ENCODE data around the gene ZCCHC4.

The ZCCHC4 gene

GRCh38 chr4:25406081-25406692 lies 93.6 kb downstream of the ZCCHC4 start:
- Histone ChIP-seq H2AK5ac (ENCODE audit: low read length, severe bottlenecking) (no peak overlapping the region), H3K14ac (ENCODE audit: low read length in 2 of 2) (no peak overlapping the region), H3K79me1 (replicated peaks; ENCODE audit: low read length, poor library complexity, severe bottlenecking) (peaks cover 5% of the 10 kb centered on the region), H3K9me3 (ENCODE audit: control insufficient read depth, low read length) (no peaks in the 10 kb centered on the region), H3K4ac (ENCODE audit: low read depth in 1 of 2, low read length in 2 of 2) (no peak overlapping the region), H3K4me3 (ENCODE audit: insufficient read depth in 1 of 2, low read depth in 1 of 2, low read length in 2 of 2) (no peak overlapping the region), H2BK120ac (ENCODE audit: low read depth, low read length) (no peak overlapping the region), H3K18ac (ENCODE audit: low read depth in 1 of 2, low read length in 2 of 2) (no peak overlapping the region), H3K9ac (ENCODE audit: low read length) (no peak overlapping the region), H4K91ac (ENCODE audit: low read length) (no peak overlapping the region), H3K36me3 (ENCODE audit: control insufficient read depth in 1 of 2, insufficient read depth in 2 of 2, low read depth in 1 of 2, low read length in 2 of 2) (peaks cover 7 to 99% of the 10 kb centered on the region in 2 experiments), H2BK15ac (ENCODE audit: low read depth, poor library complexity, severe bottlenecking) (no peak overlapping the region), H2AFZ (ENCODE audit: low read depth, low read length) (no peak overlapping the region), H3K27me3 (ENCODE audit: control insufficient read depth in 1 of 2, insufficient read depth in 1 of 2, low read length in 2 of 2) (no peaks in the 10 kb centered on the region), H3K4me2 (ENCODE audit: low read length, poor library complexity, severe bottlenecking) (no peak overlapping the region), H3K27ac (ENCODE audit: low read length, poor library complexity, severe bottlenecking) (no peak overlapping the region), H2BK12ac (ENCODE audit: low read length in 2 of 2) (no peak overlapping the region), H3K23ac (ENCODE audit: low read length in 2 of 2) (no peak overlapping the region), H2BK5ac (ENCODE audit: low read depth, low read length, poor library complexity, severe bottlenecking) (no peak overlapping the region), H4K8ac (ENCODE audit: low read length) (no peak overlapping the region), H3K4me1 (ENCODE audit: control insufficient read depth, insufficient read depth, low read depth, low read length) (peaks cover 2% of the 10 kb centered on the region)
- WGBS: 95% methylated on average over 2 of the region's 5 CpGs
- no peak for DNase-seq

GRCh38 chr4:25410820-25411529 lies 98.4 kb downstream of the ZCCHC4 start:
- DNase-seq: no peak
- 95% methylated on average over 3 of the region's 4 CpGs for WGBS

GRCh38 chr4:25413261-25413660 lies 100.7 kb downstream of the ZCCHC4 start:
- Histone ChIP-seq H2AK5ac (ENCODE audit: low read length, severe bottlenecking) (no peak overlapping the region), H3K4ac (ENCODE audit: low read depth in 1 of 2, low read length in 2 of 2) (no peak overlapping the region), H3K79me1 (replicated peaks; ENCODE audit: low read length, poor library complexity, severe bottlenecking) (peaks cover 3% of the 10 kb centered on the region), H2BK120ac (ENCODE audit: low read depth, low read length) (no peak overlapping the region), H3K27ac (ENCODE audit: low read length, poor library complexity, severe bottlenecking) (no peak overlapping the region), H2AFZ (ENCODE audit: low read depth, low read length) (no peak overlapping the region), H3K18ac (ENCODE audit: low read depth in 1 of 2, low read length in 2 of 2) (no peak overlapping the region), H3K36me3 (ENCODE audit: control insufficient read depth in 1 of 2, insufficient read depth in 2 of 2, low read depth in 1 of 2, low read length in 2 of 2) (peaks cover 13 to 100% of the 10 kb centered on the region in 2 experiments), H4K91ac (ENCODE audit: low read length) (no peak overlapping the region), H2BK5ac (ENCODE audit: low read depth, low read length, poor library complexity, severe bottlenecking) (no peak overlapping the region), H2BK12ac (ENCODE audit: low read length in 2 of 2) (no peak overlapping the region), H3K9ac (ENCODE audit: low read length) (no peak overlapping the region), H3K9me3 (ENCODE audit: control insufficient read depth, low read length) (no peaks in the 10 kb centered on the region), H4K8ac (ENCODE audit: low read length) (no peak overlapping the region), H2BK15ac (ENCODE audit: low read depth, poor library complexity, severe bottlenecking) (no peak overlapping the region), H3K4me3 (ENCODE audit: insufficient read depth in 1 of 2, low read depth in 1 of 2, low read length in 2 of 2) (no peak overlapping the region), H3K4me2 (ENCODE audit: low read length, poor library complexity, severe bottlenecking) (no peak overlapping the region), H3K14ac (ENCODE audit: low read length in 2 of 2) (no peak overlapping the region), H3K23ac (ENCODE audit: low read length in 2 of 2) (no peak overlapping the region), H3K4me1 (ENCODE audit: control insufficient read depth, insufficient read depth, low read depth, low read length) (no peaks in the 10 kb centered on the region), H3K27me3 (ENCODE audit: control insufficient read depth in 1 of 2, insufficient read depth in 1 of 2, low read length in 2 of 2) (no peaks in the 10 kb centered on the region)
- WGBS: 83% methylated on average over 1 of the region's 3 CpGs
- DNase-seq: no peak

More at GRCh38 chr4:25410820-25411529, 98.4 kb downstream of the ZCCHC4 start:
- no peak overlapping the region for H3K4me2 ChIP-seq (ENCODE audit: low read length, poor library complexity, severe bottlenecking)
- H3K27me3 ChIP-seq (ENCODE audit: control insufficient read depth in 1 of 2, insufficient read depth in 1 of 2, low read length in 2 of 2): no peaks in the 10 kb centered on the region
- no peak overlapping the region for H4K8ac ChIP-seq (ENCODE audit: low read length)
- no peak overlapping the region for H4K91ac ChIP-seq (ENCODE audit: low read length)
- no peak overlapping the region for H2AK5ac ChIP-seq (ENCODE audit: low read length, severe bottlenecking)
- no peak overlapping the region for H2BK15ac ChIP-seq (ENCODE audit: low read depth, poor library complexity, severe bottlenecking)
- no peak overlapping the region for H2BK5ac ChIP-seq (ENCODE audit: low read depth, low read length, poor library complexity, severe bottlenecking)
- H3K9ac ChIP-seq (ENCODE audit: low read length): no peak overlapping the region
- H2BK12ac ChIP-seq (ENCODE audit: low read length in 2 of 2): no peak overlapping the region
- no peak overlapping the region for H3K4ac ChIP-seq (ENCODE audit: low read depth in 1 of 2, low read length in 2 of 2)
- peaks cover 13 to 99% of the 10 kb centered on the region in 2 experiments for H3K36me3 ChIP-seq (ENCODE audit: control insufficient read depth in 1 of 2, insufficient read depth in 2 of 2, low read depth in 1 of 2, low read length in 2 of 2)
- H2BK120ac ChIP-seq (ENCODE audit: low read depth, low read length): no peak overlapping the region
- H3K79me1 ChIP-seq (replicated peaks; ENCODE audit: low read length, poor library complexity, severe bottlenecking): peaks cover 3% of the 10 kb centered on the region
- no peak overlapping the region for H3K4me3 ChIP-seq (ENCODE audit: insufficient read depth in 1 of 2, low read depth in 1 of 2, low read length in 2 of 2)
- H3K9me3 ChIP-seq (ENCODE audit: control insufficient read depth, low read length): no peaks in the 10 kb centered on the region
- no peak overlapping the region for H3K18ac ChIP-seq (ENCODE audit: low read depth in 1 of 2, low read length in 2 of 2)
- H2AFZ ChIP-seq (ENCODE audit: low read depth, low read length): no peak overlapping the region
- H3K27ac ChIP-seq (ENCODE audit: low read length, poor library complexity, severe bottlenecking): no peak overlapping the region
- H3K4me1 ChIP-seq (ENCODE audit: control insufficient read depth, insufficient read depth, low read depth, low read length): no peaks in the 10 kb centered on the region
- no peak overlapping the region for H3K23ac ChIP-seq (ENCODE audit: low read length in 2 of 2)
- no peak overlapping the region for H3K14ac ChIP-seq (ENCODE audit: low read length in 2 of 2)

GRCh38 chr4:25417014-25417413 lies 104.4 kb downstream of the ZCCHC4 start:
- Histone ChIP-seq H3K9me3 (ENCODE audit: control insufficient read depth, low read length) (no peaks in the 10 kb centered on the region), H2AK5ac (ENCODE audit: low read length, severe bottlenecking) (no peak overlapping the region), H3K36me3 (ENCODE audit: control insufficient read depth in 1 of 2, insufficient read depth in 2 of 2, low read depth in 1 of 2, low read length in 2 of 2) (peaks cover 9 to 92% of the 10 kb centered on the region in 2 experiments), H2BK12ac (ENCODE audit: low read length in 2 of 2) (no peak overlapping the region), H3K4me2 (ENCODE audit: low read length, poor library complexity, severe bottlenecking) (no peak overlapping the region), H2BK120ac (ENCODE audit: low read depth, low read length) (no peak overlapping the region), H2BK15ac (ENCODE audit: low read depth, poor library complexity, severe bottlenecking) (no peak overlapping the region), H3K4ac (ENCODE audit: low read depth in 1 of 2, low read length in 2 of 2) (no peak overlapping the region), H4K91ac (ENCODE audit: low read length) (no peak overlapping the region), H3K79me1 (replicated peaks; ENCODE audit: low read length, poor library complexity, severe bottlenecking) (peaks cover 3% of the 10 kb centered on the region), H3K9ac (ENCODE audit: low read length) (no peak overlapping the region), H3K4me1 (ENCODE audit: control insufficient read depth, insufficient read depth, low read depth, low read length) (no peaks in the 10 kb centered on the region), H3K27ac (ENCODE audit: low read length, poor library complexity, severe bottlenecking) (no peak overlapping the region), H3K4me3 (ENCODE audit: insufficient read depth in 1 of 2, low read depth in 1 of 2, low read length in 2 of 2) (no peak overlapping the region), H3K27me3 (ENCODE audit: control insufficient read depth in 1 of 2, insufficient read depth in 1 of 2, low read length in 2 of 2) (no peaks in the 10 kb centered on the region), H4K8ac (ENCODE audit: low read length) (no peak overlapping the region), H3K23ac (ENCODE audit: low read length in 2 of 2) (no peak overlapping the region), H3K18ac (ENCODE audit: low read depth in 1 of 2, low read length in 2 of 2) (no peak overlapping the region), H2BK5ac (ENCODE audit: low read depth, low read length, poor library complexity, severe bottlenecking) (no peak overlapping the region), H2AFZ (ENCODE audit: low read depth, low read length) (no peak overlapping the region), H3K14ac (ENCODE audit: low read length in 2 of 2) (no peak overlapping the region)
- no peak for DNase-seq
- WGBS: 96% methylated on average over 1 of the region's 2 CpGs
